ENCODE data around the gene TMEM141. TPM values are rescaled to one million over a fixed set of nuclear protein-coding genes. Genes with fewer than 3 reads are reported as not detected.
"Not testable (repeated sequence)": the region's sequence is repeated elsewhere in the genome, so short reads cannot be mapped to it uniquely, and the experiment has no call there.

Gene TMEM141
- total RNA-seq, 1 donor from 2014 or later, result 69.8 TPM

DNA sequence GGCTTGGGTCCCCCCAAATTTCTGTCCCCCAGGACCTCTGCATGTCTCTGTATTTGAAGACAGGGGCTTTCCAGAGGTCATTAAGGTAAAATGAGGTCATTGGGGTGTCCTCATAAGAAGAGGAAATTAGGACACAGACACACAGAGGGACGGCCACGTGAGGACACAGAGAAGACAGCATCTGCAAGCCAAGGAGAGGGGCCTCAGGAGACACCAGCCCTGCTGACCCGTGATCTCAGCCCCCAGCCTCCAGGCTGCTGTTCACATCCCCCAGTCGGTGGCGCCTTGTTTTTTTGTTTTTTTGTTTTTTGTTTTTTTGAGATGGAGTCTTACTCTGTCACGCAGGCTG, 3.8 kb downstream of the TMEM141 start:
- H3K27me3 ChIP-seq (ENCODE audit: control insufficient read depth, insufficient read depth, low read length), result peaks cover 33% of the 10 kb centered on the region
- DNase-seq (ENCODE audit: low read depth), result no peak
- TF ChIP-seq, protein P1, sequence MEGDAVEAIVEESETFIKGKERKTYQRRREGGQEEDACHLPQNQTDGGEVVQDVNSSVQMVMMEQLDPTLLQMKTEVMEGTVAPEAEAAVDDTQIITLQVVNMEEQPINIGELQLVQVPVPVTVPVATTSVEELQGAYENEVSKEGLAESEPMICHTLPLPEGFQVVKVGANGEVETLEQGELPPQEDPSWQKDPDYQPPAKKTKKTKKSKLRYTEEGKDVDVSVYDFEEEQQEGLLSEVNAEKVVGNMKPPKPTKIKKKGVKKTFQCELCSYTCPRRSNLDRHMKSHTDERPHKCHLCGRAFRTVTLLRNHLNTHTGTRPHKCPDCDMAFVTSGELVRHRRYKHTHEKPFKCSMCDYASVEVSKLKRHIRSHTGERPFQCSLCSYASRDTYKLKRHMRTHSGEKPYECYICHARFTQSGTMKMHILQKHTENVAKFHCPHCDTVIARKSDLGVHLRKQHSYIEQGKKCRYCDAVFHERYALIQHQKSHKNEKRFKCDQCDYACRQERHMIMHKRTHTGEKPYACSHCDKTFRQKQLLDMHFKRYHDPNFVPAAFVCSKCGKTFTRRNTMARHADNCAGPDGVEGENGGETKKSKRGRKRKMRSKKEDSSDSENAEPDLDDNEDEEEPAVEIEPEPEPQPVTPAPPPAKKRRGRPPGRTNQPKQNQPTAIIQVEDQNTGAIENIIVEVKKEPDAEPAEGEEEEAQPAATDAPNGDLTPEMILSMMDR (IDR thresholded peaks at IDR 0.05; ENCODE audit: insufficient read depth, low read length, poor library complexity, severe bottlenecking), result no peak
- no peak overlapping the region for H3K4me3 ChIP-seq (ENCODE audit: low read depth, low read length)
- H3K36me3 ChIP-seq (ENCODE audit: control insufficient read depth, insufficient read depth, low read length), result no peaks in the 10 kb centered on the region

DNA sequence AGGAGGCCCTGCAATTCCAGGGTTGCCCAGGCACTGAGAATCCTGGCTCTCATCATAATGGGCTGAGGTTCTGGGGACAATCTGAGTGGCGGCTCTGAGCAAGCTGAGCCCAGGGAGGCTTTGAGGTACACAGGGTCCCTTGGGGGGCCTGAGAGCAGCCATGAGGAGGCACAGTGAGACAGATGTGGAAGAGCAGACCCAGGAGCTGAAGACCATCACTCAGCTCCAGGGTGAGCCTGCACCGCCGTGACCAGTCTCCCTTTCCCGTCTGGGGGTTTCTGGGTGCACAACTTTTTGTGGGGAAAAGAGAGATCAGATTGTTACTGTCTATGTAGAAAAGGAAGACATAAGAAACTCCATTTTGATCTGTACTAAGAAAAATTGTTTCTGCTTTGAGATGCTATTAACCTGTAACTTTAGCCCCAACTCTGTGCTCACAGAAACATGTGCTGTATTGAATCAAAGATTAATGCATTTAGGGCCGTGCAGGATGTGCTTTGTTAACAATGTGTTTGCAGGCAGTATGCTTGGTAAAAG, 5.2 kb downstream of the TMEM141 start, which contains the start of gene CCDC183:
Gene CCDC183 (plus strand): TSS at position 101 of the 537 bp plus-strand sequence. CDS start 60 bp downstream, at position 161.
- H3K27me3 ChIP-seq (ENCODE audit: control insufficient read depth, insufficient read depth, low read length), result peaks cover 33% of the 10 kb centered on the region
- H3K4me3 ChIP-seq (ENCODE audit: low read depth, low read length), result no peak within 1 kb of the TSS
- no peak for DNase-seq (ENCODE audit: low read depth)
- TF ChIP-seq, protein P1 (IDR thresholded peaks at IDR 0.05; ENCODE audit: insufficient read depth, low read length, poor library complexity, severe bottlenecking), result no peak
- no peaks in the 10 kb centered on the region for H3K36me3 ChIP-seq (ENCODE audit: control insufficient read depth, insufficient read depth, low read length)

DNA sequence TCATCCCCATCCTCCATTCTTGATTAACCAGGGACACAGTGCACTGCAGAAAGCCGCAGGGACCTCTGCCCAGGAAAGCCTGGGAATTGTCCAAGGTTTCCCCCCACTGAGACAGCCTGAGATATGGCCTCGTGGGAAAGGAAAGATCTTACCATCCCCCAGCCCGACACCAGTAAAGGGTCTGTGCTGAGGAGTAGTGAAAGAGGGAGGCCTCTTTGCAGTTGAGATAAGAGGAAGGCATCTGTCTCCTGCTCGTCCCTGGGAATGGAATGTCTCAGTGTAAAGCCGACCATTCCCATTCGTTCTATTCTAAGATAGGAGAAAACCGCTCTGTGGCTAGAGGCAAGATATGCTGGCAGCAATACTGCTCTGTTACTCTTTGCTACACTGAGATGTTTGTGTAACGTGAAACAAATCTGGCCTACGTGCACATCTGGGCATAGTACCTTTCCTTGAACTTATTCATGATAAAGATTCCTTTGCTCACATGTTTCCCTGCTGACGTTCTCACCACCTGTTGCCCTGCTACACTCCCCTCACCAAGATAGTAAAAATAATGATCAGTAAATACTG, 5.7 kb downstream of the TMEM141 start:
- not testable (repeated sequence) for H3K4me3 ChIP-seq (ENCODE audit: low read depth, low read length); DNase-seq (ENCODE audit: low read depth); H3K36me3 ChIP-seq (ENCODE audit: control insufficient read depth, insufficient read depth, low read length)
- H3K27me3 ChIP-seq (ENCODE audit: control insufficient read depth, insufficient read depth, low read length), result peaks cover 33% of the 10 kb centered on the region

DNA sequence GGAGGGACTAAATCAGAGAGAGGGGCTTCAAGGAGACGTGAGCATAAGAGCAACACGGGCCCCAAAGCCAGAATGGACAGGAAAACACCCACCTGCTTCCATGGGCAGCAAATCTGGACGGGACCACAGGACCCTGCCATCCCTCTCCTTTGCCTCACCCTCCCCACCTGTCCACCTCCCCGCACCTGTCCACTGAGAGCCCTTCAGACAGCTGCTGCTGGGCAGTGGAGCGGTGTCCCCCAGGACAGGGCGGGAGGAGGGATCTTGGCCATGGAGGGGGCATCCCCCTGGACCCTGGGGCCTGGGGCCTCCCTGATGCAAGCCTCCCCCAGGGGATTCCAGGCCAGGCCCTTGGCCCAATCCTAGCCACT, 7.5 kb downstream of the TMEM141 start:
- DNase-seq (ENCODE audit: low read depth), result no peak
- TF ChIP-seq, protein P1 (IDR thresholded peaks at IDR 0.05; ENCODE audit: insufficient read depth, low read length, poor library complexity, severe bottlenecking), result no peak
- H3K4me3 ChIP-seq (ENCODE audit: low read depth, low read length), result no peak overlapping the region

DNA sequence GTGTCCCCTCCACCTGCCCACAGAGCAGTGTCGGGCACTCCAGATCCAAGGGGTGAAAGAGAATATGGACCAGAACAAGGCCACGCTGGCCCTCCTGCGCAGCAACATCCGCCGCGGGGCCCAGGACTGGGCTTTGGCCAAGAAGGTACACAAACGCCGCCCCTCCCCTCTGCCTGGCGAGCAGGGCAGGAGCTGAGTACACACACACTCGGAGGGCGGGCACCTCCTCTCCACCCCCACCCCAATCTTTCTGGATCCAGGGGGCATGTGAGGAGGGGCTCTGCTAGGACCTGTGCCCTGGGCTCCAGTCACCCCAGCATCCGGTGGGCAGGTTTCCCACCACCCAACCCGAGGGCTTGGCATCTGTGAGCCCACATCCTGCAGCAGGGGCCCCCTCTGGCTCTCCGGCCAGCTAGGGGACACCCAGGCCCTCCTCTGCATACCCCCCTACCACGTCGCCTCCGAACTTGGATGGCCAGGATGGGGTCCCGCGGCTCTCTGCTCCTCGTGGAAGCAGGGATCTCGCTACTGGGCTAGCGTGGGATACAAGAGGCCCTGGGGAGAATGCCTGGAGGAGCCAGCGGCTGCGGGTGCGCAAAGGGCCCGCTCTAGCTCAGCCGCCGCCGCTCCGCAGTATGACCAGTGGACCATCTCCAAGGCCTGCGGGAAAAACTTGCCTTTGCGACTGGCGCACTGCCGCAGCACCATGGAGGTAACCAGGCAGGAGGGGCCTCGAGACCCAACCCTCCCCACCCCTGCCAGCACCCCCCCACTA, 8.1 kb downstream of the TMEM141 start:
- Histone ChIP-seq H3K27me3 (ENCODE audit: control insufficient read depth, insufficient read depth, low read length) (peaks cover 38% of the 10 kb centered on the region), H3K4me3 (ENCODE audit: low read depth, low read length) (peak overlapping the region; percentile 47), H3K36me3 (ENCODE audit: control insufficient read depth, insufficient read depth, low read length) (no peaks in the 10 kb centered on the region)
- TF ChIP-seq, protein P1 (IDR thresholded peaks at IDR 0.05; ENCODE audit: insufficient read depth, low read length, poor library complexity, severe bottlenecking), result no peak
- DNase-seq (ENCODE audit: low read depth), result no peak

More for the DNA sequence above, 7.5 kb downstream of the TMEM141 start:
- no peaks in the 10 kb centered on the region for H3K36me3 ChIP-seq (ENCODE audit: control insufficient read depth, insufficient read depth, low read length)
- H3K27me3 ChIP-seq (ENCODE audit: control insufficient read depth, insufficient read depth, low read length), result peaks cover 38% of the 10 kb centered on the region

DNA sequence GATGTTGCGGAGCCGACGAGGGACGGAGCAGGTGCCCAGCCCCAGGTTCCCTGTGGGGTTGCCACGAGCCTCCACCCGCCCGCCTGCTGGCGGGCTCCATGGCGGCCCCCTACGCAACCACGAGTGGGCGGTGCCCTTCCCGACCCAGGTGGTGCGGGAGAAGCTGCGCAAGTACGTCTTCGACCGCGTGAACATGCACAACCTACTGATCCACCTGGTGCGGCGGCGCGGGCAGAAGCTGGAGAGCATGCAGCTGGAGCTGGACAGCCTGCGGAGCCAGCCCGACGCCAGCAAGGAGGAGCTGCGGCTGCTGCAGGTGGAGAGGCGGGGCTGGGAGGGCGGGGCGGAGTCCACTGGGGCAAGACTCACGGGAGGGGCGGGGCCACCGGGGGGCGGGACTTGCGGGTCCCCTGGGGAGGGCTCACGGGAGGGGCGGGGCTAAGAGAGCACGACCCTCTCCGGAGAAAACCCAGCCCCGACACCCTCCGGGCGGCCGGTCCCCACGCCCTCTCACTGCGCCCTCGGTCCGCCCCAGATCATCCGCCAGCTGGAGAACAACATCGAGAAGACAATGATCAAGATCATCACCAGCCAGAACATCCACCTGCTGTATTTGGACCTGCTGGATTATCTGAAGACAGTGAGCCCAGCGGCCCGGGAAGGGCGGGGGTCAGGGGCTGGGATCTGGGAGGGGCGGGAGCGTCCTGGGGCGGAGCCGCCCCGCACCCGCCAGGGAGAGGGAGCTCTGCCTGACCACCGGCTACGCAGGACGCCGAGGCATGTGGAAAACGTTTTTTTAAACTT, 8.9 kb downstream of the TMEM141 start:
- no peaks in the 10 kb centered on the region for H3K36me3 ChIP-seq (ENCODE audit: control insufficient read depth, insufficient read depth, low read length)
- TF ChIP-seq, protein P1 (IDR thresholded peaks at IDR 0.05; ENCODE audit: insufficient read depth, low read length, poor library complexity, severe bottlenecking), result no peak
- DNase-seq (ENCODE audit: low read depth), result peak; percentile 49
- peak overlapping the region; percentile 47 for H3K4me3 ChIP-seq (ENCODE audit: low read depth, low read length)
- peaks cover 38% of the 10 kb centered on the region for H3K27me3 ChIP-seq (ENCODE audit: control insufficient read depth, insufficient read depth, low read length)
